ENCODE measurements around the gene TCP1. TPM values are rescaled to one million over a fixed set of nuclear protein-coding genes. Genes with fewer than 3 reads are reported as not detected.

TCP1 gene
- total and polyA plus RNA-seq, 9 of the 15 experiments (the other 6 are each of a cell fraction or from before 2014, with no cell fraction given): 331 to 801 (median 645) TPM

DNA sequence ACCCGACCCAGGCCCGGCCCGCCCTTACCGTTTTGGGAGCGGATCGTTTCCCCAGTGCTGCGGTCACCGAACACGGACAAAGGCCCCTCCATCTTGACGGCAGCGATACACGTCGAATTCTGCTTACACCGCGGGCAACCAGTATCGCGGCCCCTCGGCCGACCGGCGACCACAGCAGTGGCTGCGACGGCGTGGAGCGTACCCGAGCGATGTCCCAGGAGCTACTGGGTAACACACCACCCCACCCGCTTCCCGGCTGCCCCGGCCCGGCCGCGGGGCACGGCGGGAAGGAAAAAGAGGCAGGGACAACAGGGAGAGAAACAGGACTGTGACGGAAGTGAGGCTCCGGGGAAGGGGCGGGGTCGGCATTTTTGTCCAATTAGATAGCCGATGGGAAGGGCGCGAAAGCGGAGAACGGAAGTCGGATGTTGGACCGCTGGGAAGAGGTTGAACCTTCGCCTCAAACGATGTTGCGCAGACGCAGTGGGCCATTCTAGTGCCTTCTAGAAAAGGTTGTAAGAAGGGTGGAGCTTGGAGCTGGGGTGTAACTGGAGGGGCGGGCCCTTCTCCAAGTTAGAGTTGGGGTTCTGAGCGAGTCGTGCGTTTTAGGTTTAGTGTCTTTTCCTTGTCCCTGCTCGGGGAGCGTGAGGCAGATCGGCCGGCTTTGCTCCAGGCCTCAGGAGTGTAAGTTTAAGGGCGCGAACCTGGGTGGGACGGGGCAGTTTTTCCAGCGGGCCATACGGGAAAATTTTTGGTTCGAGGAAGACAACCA, at the start of gene TCP1 (continued):
- TF ChIP-seq, protein P1, sequence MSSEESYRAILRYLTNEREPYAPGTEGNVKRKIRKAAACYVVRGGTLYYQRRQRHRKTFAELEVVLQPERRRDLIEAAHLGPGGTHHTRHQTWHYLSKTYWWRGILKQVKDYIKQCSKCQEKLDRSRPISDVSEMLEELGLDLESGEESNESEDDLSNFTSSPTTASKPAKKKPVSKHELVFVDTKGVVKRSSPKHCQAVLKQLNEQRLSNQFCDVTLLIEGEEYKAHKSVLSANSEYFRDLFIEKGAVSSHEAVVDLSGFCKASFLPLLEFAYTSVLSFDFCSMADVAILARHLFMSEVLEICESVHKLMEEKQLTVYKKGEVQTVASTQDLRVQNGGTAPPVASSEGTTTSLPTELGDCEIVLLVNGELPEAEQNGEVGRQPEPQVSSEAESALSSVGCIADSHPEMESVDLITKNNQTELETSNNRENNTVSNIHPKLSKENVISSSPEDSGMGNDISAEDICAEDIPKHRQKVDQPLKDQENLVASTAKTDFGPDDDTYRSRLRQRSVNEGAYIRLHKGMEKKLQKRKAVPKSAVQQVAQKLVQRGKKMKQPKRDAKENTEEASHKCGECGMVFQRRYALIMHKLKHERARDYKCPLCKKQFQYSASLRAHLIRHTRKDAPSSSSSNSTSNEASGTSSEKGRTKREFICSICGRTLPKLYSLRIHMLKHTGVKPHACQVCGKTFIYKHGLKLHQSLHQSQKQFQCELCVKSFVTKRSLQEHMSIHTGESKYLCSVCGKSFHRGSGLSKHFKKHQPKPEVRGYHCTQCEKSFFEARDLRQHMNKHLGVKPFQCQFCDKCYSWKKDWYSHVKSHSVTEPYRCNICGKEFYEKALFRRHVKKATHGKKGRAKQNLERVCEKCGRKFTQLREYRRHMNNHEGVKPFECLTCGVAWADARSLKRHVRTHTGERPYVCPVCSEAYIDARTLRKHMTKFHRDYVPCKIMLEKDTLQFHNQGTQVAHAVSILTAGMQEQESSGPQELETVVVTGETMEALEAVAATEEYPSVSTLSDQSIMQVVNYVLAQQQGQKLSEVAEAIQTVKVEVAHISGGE (CRISPR knock-in tag; IDR thresholded peaks at IDR 0.05): peak in 1 of 3 experiments; percentile 87; a peak in 2 of 6 replicates
- TF ChIP-seq ZNF780A (CRISPR knock-in tag; IDR thresholded peaks at IDR 0.05) (no peak), TCF3 (CRISPR knock-in tag; IDR thresholded peaks at IDR 0.05) (no peak; the same call in 1 of the 2 replicates), GABPA (tag; conservative IDR thresholded peaks at IDR 0.05; ENCODE audit: low read depth) (peak; percentile 95), ZNF311 (CRISPR knock-in tag; IDR thresholded peaks at IDR 0.05) (no peak), RFX7 (CRISPR knock-in tag; IDR thresholded peaks at IDR 0.05) (peak; percentile 83; the same call in 1 of the 2 replicates), SREBF1 (IDR thresholded peaks at IDR 0.05; ENCODE audit: borderline replicate concordance, low read depth, low read length) (peak; percentile 34; the same call in 1 of the 2 replicates), U2AF1 (optimal IDR thresholded peaks at IDR 0.05; ENCODE audit: low read depth, low read length) (no peak)
- TF ChIP-seq, protein P2, sequence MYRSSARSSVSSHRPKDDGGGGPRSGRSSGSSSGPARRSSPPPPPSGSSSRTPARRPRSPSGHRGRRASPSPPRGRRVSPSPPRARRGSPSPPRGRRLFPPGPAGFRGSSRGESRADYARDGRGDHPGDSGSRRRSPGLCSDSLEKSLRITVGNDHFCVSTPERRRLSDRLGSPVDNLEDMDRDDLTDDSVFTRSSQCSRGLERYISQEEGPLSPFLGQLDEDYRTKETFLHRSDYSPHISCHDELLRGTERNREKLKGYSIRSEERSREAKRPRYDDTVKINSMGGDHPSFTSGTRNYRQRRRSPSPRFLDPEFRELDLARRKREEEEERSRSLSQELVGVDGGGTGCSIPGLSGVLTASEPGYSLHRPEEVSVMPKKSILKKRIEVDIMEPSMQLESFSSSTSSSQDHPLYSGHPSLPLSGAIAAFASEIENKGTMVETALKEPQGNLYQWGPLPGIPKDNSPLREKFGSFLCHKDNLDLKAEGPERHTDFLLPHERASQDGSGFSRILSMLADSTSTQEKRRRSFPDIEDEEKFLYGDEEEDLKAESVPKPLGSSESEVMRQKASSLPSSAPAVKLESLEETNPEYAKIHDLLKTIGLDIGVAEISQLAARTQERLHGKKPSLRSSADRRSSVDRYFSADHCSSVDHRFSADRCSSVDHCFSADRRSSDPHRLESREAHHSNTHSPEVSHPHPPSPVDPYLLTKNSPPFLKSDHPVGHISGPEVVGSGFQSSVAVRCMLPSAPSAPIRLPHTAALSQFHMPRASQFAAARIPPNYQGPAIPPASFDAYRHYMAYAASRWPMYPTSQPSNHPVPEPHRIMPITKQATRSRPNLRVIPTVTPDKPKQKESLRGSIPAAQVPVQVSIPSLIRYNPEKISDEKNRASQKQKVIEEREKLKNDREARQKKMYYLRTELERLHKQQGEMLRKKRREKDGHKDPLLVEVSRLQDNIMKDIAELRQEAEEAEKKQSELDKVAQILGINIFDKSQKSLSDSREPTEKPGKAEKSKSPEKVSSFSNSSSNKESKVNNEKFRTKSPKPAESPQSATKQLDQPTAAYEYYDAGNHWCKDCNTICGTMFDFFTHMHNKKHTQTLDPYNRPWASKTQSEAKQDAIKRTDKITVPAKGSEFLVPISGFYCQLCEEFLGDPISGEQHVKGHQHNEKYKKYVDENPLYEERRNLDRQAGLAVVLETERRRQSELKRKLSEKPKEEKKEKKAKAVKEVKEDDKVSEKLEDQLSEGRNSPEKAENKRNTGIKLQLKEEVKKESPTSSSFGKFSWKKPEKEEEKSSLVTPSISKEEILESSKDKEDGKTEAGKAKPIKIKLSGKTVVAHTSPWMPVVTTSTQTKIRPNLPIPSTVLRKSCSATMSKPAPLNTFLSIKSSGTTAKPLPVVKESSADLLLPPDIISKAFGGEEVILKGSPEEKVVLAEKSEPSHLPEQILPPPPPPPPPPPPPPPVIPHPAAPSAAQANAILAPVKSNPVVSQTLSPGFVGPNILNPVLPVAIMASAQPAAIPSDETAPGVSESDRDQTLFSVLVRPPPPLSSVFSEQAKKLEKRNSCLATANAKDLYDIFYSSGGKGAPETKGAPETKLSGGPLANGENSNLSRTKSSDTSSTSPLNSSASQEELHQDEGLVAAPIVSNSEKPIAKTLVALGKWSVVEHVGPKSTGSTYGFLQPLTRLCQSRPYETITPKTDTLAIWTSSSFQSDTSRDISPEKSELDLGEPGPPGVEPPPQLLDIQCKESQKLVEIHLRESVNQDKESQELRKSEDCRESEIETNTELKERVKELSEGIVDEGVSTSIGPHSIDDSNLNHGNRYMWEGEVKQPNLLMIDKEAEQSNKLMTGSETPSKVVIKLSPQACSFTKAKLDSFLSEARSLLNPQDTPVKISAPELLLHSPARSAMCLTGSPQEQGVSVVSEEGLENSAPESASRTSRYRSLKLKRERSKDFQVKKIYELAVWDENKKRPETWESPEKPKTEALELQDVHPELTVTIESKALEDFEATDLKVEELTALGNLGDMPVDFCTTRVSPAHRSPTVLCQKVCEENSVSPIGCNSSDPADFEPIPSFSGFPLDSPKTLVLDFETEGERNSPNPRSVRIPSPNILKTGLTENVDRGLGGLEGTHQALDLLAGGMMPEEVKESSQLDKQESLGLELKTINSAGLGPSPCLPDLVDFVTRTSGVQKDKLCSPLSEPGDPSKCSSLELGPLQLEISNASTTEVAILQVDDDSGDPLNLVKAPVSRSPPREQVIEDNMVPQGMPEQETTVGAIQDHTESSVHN (IDR thresholded peaks at IDR 0.05; ENCODE audit: borderline replicate concordance in 1 of 2, low read depth in 1 of 2): no peak

Data from K562 (cell line).